SK-N-MC (cell line): Measurements from ENCODE around the gene ZMIZ1.

Experiments used
- EZH2 ChIP-seq: fragments of 200-600 bp; sonication (generic); IDR thresholded peaks from one replicate; pipeline ENCODE4 v1.6.1; 2017; ENCODE audit warnings: antibody characterized with exemption
- POLR2AphosphoS5 ChIP-seq: IDR thresholded peaks from 2 replicates; pipeline ENCODE4 v1.6.1; 2012; ENCODE audit warnings: mild to moderate bottlenecking, low read depth, low read length, borderline replicate concordance

- TF ChIP-seq EZH2, result no peak
- no peak for TF ChIP-seq POLR2AphosphoS5
Observed at GRCh38 chr10:79172881-79173280, 104.1 kb downstream of the ZMIZ1 start.
